Loucy (cell line): ENCODE measurements around the gene CCDC88C.

Experiments used
- CTCF ChIP-seq: fragments of 200-600 bp; sonication (generic); conservative IDR thresholded peaks from 2 replicates; pipeline ENCODE4 v1.5.1; 2014; ENCODE audit warnings: mild to moderate bottlenecking, antibody characterized with exemption, low read length
- EZH2phosphoT487 ChIP-seq: fragments of 200-600 bp; IDR thresholded peaks from 2 replicates; pipeline ENCODE4 v1.6.1; 2018; ENCODE audit warnings: antibody characterized with exemption, mild to moderate bottlenecking, moderate library complexity, borderline replicate concordance

- TF ChIP-seq CTCF (peak; percentile 99), EZH2phosphoT487 (no peak)
These were observed 93.7 kb downstream of the CCDC88C start for GRCh38 chr14:91323671-91324605.
